Hepatocyte (in vitro differentiated cells): ENCODE measurements around the gene TRANK1. TPM values are rescaled to one million over a fixed set of nuclear protein-coding genes. Genes with fewer than 3 reads are reported as not detected.

ENCODE experiments used
- DNase-seq: peaks from one replicate; pipeline ENCODE4 v3.0.0-alpha.2; 2016; ENCODE audit warnings: low spot score
- H2AFZ ChIP-seq: fragments of 200-600 bp; sonication (generic); 2 replicates; pipeline ENCODE4 v1.6.0; 2016; ENCODE audit warnings: antibody characterized with exemption, mild to moderate bottlenecking
- H3K27ac ChIP-seq: fragments of 200-600 bp; sonication (generic); 2 replicates; pipeline ENCODE4 v1.5.1; 2016; ENCODE audit warnings: mild to moderate bottlenecking
- H3K27me3 ChIP-seq: fragments of 200-600 bp; sonication (generic); 2 replicates; pipeline ENCODE4 v1.6.1; 2016
- H3K36me3 ChIP-seq: fragments of 200-600 bp; sonication (generic); replicated peaks from 2 replicates; pipeline ENCODE4 v1.5.1; 2016; ENCODE audit warnings: low read depth; ENCODE audit not compliant: insufficient read depth
- H3K4me1 ChIP-seq: fragments of 200-600 bp; sonication (generic); 2 replicates; pipeline ENCODE4 v1.5.1; 2016; ENCODE audit warnings: mild to moderate bottlenecking, moderate library complexity; ENCODE audit not compliant: insufficient read depth
- H3K4me2 ChIP-seq: fragments of 200-600 bp; sonication (generic); 2 replicates; pipeline ENCODE4 v1.6.0; 2016
- H3K4me3 ChIP-seq: fragments of 200-600 bp; sonication (generic); 2 replicates; pipeline ENCODE4 v1.5.1; 2016; ENCODE audit warnings: mild to moderate bottlenecking
- H3K79me2 ChIP-seq: fragments of 200-600 bp; sonication (generic); 2 replicates; pipeline ENCODE4 v1.6.0; 2017; ENCODE audit warnings: mild to moderate bottlenecking
- H3K9me2 ChIP-seq: fragments of 200-600 bp; sonication (generic); replicated peaks from 2 replicates; pipeline ENCODE4 v1.6.0; 2017; ENCODE audit warnings: mild to moderate bottlenecking; ENCODE audit not compliant: insufficient read depth
- H3K9me3 ChIP-seq: fragments of 200-600 bp; sonication (generic); 2 replicates; pipeline ENCODE4 v1.5.1; 2016; ENCODE audit warnings: low read depth, mild to moderate bottlenecking
- H4K20me1 ChIP-seq: fragments of 200-600 bp; sonication (generic); 2 replicates; pipeline ENCODE4 v1.6.0; 2016; ENCODE audit warnings: mild to moderate bottlenecking; ENCODE audit not compliant: insufficient read depth, poor library complexity, severe bottlenecking
- EZH2 ChIP-seq: fragments of 200-600 bp; sonication (generic); IDR thresholded peaks from 2 replicates; pipeline ENCODE4 v1.6.1; 2016; ENCODE audit warnings: antibody characterized with exemption, mild to moderate bottlenecking, borderline replicate concordance
- EZH2phosphoT487 ChIP-seq: fragments of 200-600 bp; sonication (generic); IDR thresholded peaks from one replicate; pipeline ENCODE4 v1.6.1; 2018; ENCODE audit warnings: antibody characterized with exemption, mild to moderate bottlenecking, low read depth, moderate library complexity; ENCODE audit not compliant: unreplicated experiment, severe bottlenecking
- WGBS: methylation state at CpG from one replicate; pipeline ENCODE4 v1.1.6; 2016; ENCODE audit warnings: low lambda C conversion rate; ENCODE audit errors: missing lambda C conversion rate; 5-methylcytosine and 5-hydroxymethylcytosine counted together
- polyA plus RNA-seq: library from polyadenylated mRNA; unstranded; fragments of >200 nt; fragmentation: Nextera tagmentation; extraction: Ambion mirVana; gene quantifications from 2 replicates; pipeline ENCODE4 v1.2.1, GENCODE V29; 2016
- total RNA-seq: library from RNA; depleted of rRNA; stranded (reverse); fragments of >200 nt; gene quantifications from 2 replicates; pipeline ENCODE4 v1.2.3, GENCODE V29; 2014
- TF ChIP-seq, protein P1 (sequence below): fragments of 200-600 bp; sonication (generic); IDR thresholded peaks from 2 replicates; pipeline ENCODE4 v1.5.1; 2016; ENCODE audit warnings: antibody characterized with exemption, mild to moderate bottlenecking; ENCODE audit not compliant: poor library complexity

TRANK1 gene
- total and polyA plus RNA-seq, 2 experiments from 2014 or later: 8.5 to 19.9 TPM

DNA sequence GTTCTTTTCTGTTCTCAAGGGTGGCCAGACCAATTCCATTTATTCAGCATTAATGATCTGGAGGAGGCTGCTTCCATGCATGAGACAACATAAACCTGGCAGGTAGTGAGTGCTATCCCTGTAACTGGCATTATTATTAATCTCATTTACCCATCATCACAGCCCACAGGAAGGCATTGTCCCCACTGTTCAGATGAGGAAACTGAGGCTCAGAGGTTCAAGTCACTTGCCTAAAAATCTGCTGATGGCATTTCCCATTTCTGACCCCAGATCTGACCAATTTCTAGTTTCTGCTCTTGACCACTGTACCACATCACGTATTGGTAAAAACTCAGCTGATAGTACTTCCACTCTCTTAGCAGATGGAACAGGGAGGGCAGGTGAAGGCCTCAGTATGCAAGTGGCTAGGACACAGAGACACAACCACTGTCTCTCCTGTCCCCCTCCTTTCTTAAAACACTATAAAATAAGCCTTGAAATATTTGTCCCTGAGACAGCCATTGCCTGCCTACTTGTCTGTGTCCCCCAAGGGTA is 36.1 kb downstream of the TRANK1 start:
- Histone ChIP-seq H3K4me3 (no peak overlapping the region), H3K9me3 (no peaks in the 10 kb centered on the region), H3K36me3 (no peaks in the 10 kb centered on the region), H3K4me1 (peaks cover 18% of the 10 kb centered on the region), H3K4me2 (peak overlapping the region; percentile 72), H3K27ac (peak overlapping the region; percentile 77), H3K9me2 (no peaks in the 10 kb centered on the region), H3K27me3 (no peaks in the 10 kb centered on the region), H4K20me1 (no peaks in the 10 kb centered on the region), H3K79me2 (peaks cover 4% of the 10 kb centered on the region), H2AFZ (peak overlapping the region; percentile 41)
- TF ChIP-seq EZH2phosphoT487 (no peak), EZH2 (no peak)
- TF ChIP-seq, protein P1, sequence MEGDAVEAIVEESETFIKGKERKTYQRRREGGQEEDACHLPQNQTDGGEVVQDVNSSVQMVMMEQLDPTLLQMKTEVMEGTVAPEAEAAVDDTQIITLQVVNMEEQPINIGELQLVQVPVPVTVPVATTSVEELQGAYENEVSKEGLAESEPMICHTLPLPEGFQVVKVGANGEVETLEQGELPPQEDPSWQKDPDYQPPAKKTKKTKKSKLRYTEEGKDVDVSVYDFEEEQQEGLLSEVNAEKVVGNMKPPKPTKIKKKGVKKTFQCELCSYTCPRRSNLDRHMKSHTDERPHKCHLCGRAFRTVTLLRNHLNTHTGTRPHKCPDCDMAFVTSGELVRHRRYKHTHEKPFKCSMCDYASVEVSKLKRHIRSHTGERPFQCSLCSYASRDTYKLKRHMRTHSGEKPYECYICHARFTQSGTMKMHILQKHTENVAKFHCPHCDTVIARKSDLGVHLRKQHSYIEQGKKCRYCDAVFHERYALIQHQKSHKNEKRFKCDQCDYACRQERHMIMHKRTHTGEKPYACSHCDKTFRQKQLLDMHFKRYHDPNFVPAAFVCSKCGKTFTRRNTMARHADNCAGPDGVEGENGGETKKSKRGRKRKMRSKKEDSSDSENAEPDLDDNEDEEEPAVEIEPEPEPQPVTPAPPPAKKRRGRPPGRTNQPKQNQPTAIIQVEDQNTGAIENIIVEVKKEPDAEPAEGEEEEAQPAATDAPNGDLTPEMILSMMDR: no peak
- 92% methylated on average over 1 of the region's 1 CpG for WGBS
- no peak for DNase-seq

DNA sequence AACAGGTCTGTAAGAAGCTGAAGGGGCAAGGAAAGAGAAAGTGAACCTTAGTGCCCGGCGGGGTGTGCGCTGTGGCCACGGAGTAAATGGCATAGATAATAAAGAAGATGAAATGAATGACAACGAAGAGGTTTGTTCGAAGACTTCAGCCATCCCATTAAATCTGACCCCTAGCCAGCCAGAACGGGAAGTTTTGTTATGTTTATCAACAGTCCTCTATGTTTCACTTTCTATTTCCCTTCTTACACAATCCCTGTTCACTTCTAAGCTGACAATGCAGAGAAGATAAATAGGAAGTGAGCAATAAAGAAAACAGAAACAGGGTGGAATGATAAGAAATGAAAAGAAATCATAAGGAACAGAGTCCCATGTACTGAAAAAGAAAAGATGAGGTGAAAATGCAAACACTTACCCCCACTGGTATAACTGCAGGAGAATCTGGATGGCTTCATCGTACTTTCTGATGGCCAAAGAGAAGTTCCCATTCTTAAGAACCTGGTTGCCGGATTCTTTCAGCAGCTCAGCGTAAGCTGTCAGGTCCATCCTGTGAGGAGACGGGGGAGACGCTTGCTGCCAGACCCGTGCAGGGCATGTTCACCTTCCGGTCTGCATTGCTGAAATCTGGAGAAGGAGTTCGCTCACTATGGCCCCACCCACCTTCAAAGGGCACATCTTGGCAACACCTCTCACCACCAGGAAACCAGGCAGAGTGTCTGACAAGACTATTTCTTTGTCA is 36.8 kb downstream of the TRANK1 start:
- Histone ChIP-seq H3K9me2 (no peaks in the 10 kb centered on the region), H3K4me3 (no peak overlapping the region), H3K36me3 (no peaks in the 10 kb centered on the region), H4K20me1 (no peaks in the 10 kb centered on the region), H2AFZ (peak overlapping the region; percentile 41), H3K4me2 (peak overlapping the region; percentile 72), H3K9me3 (no peaks in the 10 kb centered on the region), H3K4me1 (peaks cover 18% of the 10 kb centered on the region), H3K79me2 (peaks cover 4% of the 10 kb centered on the region), H3K27ac (peak overlapping the region; percentile 77), H3K27me3 (no peaks in the 10 kb centered on the region)
- DNase-seq: no peak
- 73% methylated on average over 15 of the region's 15 CpGs for WGBS
- TF ChIP-seq EZH2 (no peak), EZH2phosphoT487 (no peak)
- TF ChIP-seq, protein P1: no peak

DNA sequence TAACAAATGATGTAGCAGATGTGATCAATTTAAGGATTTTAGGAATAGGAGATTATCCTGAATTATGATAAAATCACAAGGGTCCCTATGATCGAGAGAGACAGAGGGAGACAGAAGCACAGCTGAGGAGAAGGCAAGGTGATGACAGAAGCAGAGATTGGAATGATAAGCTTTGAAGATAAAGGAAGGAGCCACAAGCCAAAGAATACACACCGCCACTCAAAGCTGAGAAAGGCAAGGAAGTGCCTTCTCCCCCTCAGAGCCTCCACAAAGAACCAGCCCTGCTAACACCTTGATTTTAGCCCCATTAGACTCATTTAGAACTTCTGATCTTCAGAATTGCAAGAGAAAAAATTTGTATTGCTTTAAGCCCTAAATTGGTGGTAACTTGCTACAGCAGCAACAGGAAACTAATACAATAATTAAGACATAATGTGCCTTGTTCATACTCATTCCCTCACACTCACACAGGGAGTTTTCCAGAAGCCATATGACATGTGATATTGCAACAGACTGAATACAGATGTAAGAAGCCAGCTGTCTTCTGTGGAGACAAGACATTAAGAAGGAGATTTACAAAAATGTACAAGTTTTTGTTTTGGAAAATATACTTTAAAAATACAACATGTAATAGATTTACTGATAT is 38.2 kb downstream of the TRANK1 start:
- TF ChIP-seq, protein P1: no peak
- no peak for TF ChIP-seq EZH2
- TF ChIP-seq EZH2phosphoT487: no peak
- Histone ChIP-seq H3K4me3 (no peak overlapping the region), H2AFZ (no peak overlapping the region), H3K27me3 (no peaks in the 10 kb centered on the region), H3K9me2 (no peaks in the 10 kb centered on the region), H3K79me2 (peaks cover 4% of the 10 kb centered on the region), H3K36me3 (no peaks in the 10 kb centered on the region), H4K20me1 (no peaks in the 10 kb centered on the region), H3K27ac (peak overlapping the region; percentile 77), H3K4me1 (peaks cover 14% of the 10 kb centered on the region), H3K9me3 (no peaks in the 10 kb centered on the region), H3K4me2 (no peak overlapping the region)
- no peak for DNase-seq
- WGBS: 66% methylated on average over 2 of the region's 2 CpGs
